ENCODE results near the gene AADACL4.
"Not testable (repeated sequence)": the region's sequence is repeated elsewhere in the genome, so short reads cannot be mapped to it uniquely, and the experiment has no call there.

The AADACL4 gene

DNA sequence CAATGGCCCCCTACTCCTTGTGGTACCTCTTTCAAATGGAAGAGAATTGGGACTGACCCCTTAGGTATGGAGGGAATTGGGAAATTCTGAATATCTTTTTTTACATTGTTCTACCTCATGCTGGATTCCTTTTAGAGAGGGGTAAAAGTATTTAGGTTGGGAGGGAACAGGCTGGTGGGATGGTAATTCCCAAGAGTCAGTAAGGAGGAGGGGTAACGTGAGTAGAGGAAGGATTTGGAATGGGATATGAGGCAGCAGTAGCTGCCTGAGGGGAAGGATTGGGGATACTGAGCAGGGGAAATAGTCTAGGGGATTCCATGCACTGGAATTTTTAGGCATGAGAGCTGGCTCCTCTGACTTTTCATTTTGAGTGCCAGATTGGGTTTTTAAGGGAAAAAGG is 68.2 kb downstream of the AADACL4 start:
- no peak for DNase-seq (ENCODE audit: low spot score)

DNA sequence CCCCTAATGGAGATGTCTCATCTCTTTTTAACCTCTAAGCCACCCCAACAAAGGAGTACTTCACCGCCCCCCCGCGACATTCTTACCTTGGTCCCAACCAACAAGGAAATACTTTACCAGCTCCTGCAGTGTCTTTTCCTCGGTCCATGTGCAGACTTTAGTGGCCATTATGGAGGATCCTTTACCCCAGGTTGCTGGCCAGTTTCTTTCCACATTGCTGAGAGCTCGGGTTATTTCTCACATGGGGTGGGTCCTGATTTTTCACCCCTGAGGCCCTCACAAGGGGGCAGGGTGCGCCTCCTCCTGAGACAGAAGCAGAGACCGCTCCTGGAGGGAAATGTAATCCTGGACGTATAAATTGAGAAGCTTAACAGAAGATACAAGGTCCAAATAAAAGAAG is 69.0 kb downstream of the AADACL4 start:
- no peak for DNase-seq (ENCODE audit: low spot score)

DNA sequence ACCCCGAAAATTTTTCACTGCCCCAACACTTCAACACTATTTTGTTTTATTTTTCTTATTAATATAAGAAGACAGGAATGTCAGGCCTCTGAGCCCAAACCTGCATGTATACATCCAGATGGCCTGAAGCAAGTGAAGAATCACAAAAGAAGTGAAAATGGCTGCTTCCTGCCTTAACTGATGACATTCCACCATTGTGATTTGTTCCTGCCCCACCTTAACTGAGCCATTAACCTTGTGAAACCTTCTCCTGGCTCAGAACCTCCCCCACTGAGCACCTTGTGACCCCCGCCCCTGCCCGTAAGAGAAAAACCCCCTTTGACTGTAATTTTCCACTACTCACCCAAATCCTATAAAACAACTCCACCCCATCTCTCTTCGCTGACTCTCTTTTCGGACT is 69.8 kb downstream of the AADACL4 start:
- not testable (repeated sequence) for DNase-seq (ENCODE audit: low spot score)

DNA sequence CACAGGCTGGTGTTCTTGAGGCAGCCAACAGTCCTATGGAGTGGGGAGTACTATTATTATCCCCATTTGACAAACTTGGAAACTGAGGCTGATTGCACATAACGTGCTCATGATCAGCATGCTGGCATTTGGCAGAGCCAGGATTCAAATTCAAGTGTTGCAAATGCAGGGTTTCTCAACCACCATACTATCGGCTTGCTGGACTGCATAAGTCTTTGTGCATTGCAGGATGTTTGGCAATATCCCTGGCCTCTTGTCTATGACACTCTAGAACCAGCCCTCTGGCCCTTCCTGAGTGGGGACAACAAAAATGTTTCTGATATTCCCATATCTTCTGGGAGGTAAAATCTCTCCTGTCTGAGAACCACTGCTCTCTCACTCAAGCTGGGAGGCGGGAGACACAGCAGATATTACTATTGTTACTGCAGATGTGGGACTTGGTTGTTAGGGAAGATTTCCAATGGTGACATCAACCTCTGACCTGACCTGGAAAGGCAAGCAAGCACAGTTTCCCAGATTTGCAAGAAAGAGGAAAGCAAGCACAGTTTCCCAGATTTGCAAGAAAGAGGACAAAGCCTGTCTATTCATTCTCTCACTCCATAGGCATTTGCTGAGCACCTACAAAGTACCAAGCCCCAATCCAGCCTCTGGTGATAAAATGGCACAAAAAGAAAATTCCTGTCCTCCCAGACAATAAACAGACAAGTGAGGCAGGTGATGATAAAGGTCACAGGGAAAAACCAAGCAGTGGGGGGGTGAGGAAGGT is 71.0 kb downstream of the AADACL4 start:
- DNase-seq (ENCODE audit: low spot score) = no peak

DNA sequence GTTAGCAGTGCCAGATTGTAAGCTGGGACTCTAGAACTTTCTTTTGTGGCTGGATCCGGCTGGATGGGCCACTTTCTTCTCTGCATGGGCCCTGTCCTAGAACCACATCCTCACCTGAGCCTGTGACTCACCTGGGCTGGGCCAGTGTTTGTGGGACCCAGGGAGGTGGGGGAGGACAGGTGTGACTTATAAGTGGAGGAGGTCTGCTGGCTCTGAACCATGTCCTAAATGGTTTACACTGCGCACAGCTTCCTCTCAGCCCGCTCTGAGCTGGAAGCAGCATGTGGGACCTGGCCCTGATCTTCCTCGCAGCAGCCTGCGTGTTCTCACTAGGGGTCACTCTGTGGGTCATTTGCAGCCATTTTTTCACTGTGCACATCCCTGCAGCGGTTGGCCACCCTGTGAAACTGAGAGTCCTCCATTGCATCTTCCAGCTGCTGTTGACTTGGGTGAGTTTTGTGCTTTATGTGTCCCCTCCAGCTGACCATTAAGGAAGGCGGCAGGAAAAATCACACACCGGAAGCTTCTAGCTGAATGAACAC is 72.1 kb downstream of the AADACL4 start, which contains the start of gene AADACL3:
Gene AADACL3 (plus strand): TSS at position 215 of the 542 bp plus-strand sequence. CDS start 67 bp downstream, at position 282.
- no peak for DNase-seq (ENCODE audit: low spot score)

All from cerebellar cortex (tissue), 1 donor.